Endothelial cell (in vitro differentiated cells): ENCODE results near the gene ARFRP1. TPM values are rescaled to one million over a fixed set of nuclear protein-coding genes. Genes with fewer than 3 reads are reported as not detected.

Experiments used
- DNase-seq: peaks from one replicate; pipeline ENCODE4 v3.0.0; 2021; ENCODE audit warnings: low spot score
- H3K27ac Mint-ChIP-seq: one replicate; pipeline ENCODE4 v1.8.0; 2021; ENCODE audit warnings: mixed read lengths, inconsistent platforms; ENCODE audit not compliant: unreplicated experiment
- H3K27me3 Mint-ChIP-seq: one replicate; pipeline ENCODE4 v1.8.0; 2021; ENCODE audit warnings: mild to moderate bottlenecking, moderate library complexity, mixed read lengths, inconsistent platforms; ENCODE audit not compliant: unreplicated experiment
- H3K36me3 Mint-ChIP-seq: one replicate; pipeline ENCODE4 v1.8.0; 2021; ENCODE audit warnings: mild to moderate bottlenecking, low read depth, mixed read lengths, inconsistent platforms; ENCODE audit not compliant: unreplicated experiment
- H3K4me1 Mint-ChIP-seq: one replicate; pipeline ENCODE4 v1.8.0; 2021; ENCODE audit warnings: mild to moderate bottlenecking, mixed read lengths, inconsistent platforms; ENCODE audit not compliant: unreplicated experiment
- H3K4me3 Mint-ChIP-seq: one replicate; pipeline ENCODE4 v1.8.0; 2021; ENCODE audit warnings: mild to moderate bottlenecking, mixed read lengths, inconsistent platforms; ENCODE audit not compliant: unreplicated experiment
- H3K9me3 Mint-ChIP-seq: one replicate; pipeline ENCODE4 v1.8.0; 2021; ENCODE audit warnings: mixed read lengths, inconsistent platforms; ENCODE audit not compliant: unreplicated experiment
- CTCF ChIP-seq: fragments of 200-600 bp; sonication (generic); IDR thresholded peaks from one replicate; pipeline ENCODE4 v1.5.0; 2021; ENCODE audit warnings: antibody characterized with exemption; ENCODE audit not compliant: unreplicated experiment
- total RNA-seq: library from RNA; stranded (reverse); fragmentation: NEBNext Ultra II Directional; extraction: Animal tissue kit (Norgen Biotek cat#: 25700); gene quantifications from one replicate; pipeline ENCODE4 v1.2.1, GENCODE V29; 2021; ENCODE audit not compliant: unreplicated experiment

ARFRP1 gene
- total RNA-seq, 1 donor from 2014 or later = 33.4 TPM

- Mint-ChIP-seq H3K4me1 (no peaks in the 10 kb centered on the region), H3K27me3 (peaks cover 19% of the 10 kb centered on the region), H3K4me3 (no peak overlapping the region), H3K36me3 (peaks cover 18% of the 10 kb centered on the region), H3K27ac (no peak overlapping the region), H3K9me3 (no peaks in the 10 kb centered on the region)
- no peak for TF ChIP-seq CTCF
- peak; percentile 65 for DNase-seq
These were observed 33.0 kb upstream of the ARFRP1 start for GRCh38 chr20:63740627-63741353.

- H3K9me3 Mint-ChIP-seq = no peaks in the 10 kb centered on the region
- peak; percentile 52 for DNase-seq
- peaks cover 15% of the 10 kb centered on the region for H3K27me3 Mint-ChIP-seq
- no peak overlapping the region for H3K4me3 Mint-ChIP-seq
- no peak for TF ChIP-seq CTCF
- H3K36me3 Mint-ChIP-seq = peaks cover 14% of the 10 kb centered on the region
- H3K27ac Mint-ChIP-seq = no peak overlapping the region
- no peaks in the 10 kb centered on the region for H3K4me1 Mint-ChIP-seq
These were observed 32.4 kb upstream of the ARFRP1 start for GRCh38 chr20:63740070-63740626.

GRCh38 chr20:63739130-63740069 lies 31.6 kb upstream of the ARFRP1 start, which contains the start of gene SLC2A4RG:
Gene SLC2A4RG (plus strand): TSS chr20:63739776. CDS start chr20:63739913, 137 bp downstream.
- H3K36me3 Mint-ChIP-seq = peaks cover 13% of the 10 kb centered on the region
- H3K27ac Mint-ChIP-seq = no peak within 1 kb of the TSS
- no peaks in the 10 kb centered on the region for H3K4me1 Mint-ChIP-seq
- DNase-seq = peak; percentile 75
- H3K4me3 Mint-ChIP-seq = no peak within 1 kb of the TSS
- no peaks in the 10 kb centered on the region for H3K9me3 Mint-ChIP-seq
- peaks cover 13% of the 10 kb centered on the region for H3K27me3 Mint-ChIP-seq
- TF ChIP-seq CTCF = no peak

GRCh38 chr20:63738687-63739129 lies 30.9 kb upstream of the ARFRP1 start:
- peak; percentile 60 for DNase-seq
- Mint-ChIP-seq H3K4me3 (no peak overlapping the region), H3K27me3 (peaks cover 16% of the 10 kb centered on the region), H3K9me3 (no peaks in the 10 kb centered on the region), H3K4me1 (no peaks in the 10 kb centered on the region), H3K36me3 (peaks cover 17% of the 10 kb centered on the region), H3K27ac (no peak overlapping the region)
- TF ChIP-seq CTCF = no peak
